ENCODE data around the gene TMEM129.

The TMEM129 gene

DNA sequence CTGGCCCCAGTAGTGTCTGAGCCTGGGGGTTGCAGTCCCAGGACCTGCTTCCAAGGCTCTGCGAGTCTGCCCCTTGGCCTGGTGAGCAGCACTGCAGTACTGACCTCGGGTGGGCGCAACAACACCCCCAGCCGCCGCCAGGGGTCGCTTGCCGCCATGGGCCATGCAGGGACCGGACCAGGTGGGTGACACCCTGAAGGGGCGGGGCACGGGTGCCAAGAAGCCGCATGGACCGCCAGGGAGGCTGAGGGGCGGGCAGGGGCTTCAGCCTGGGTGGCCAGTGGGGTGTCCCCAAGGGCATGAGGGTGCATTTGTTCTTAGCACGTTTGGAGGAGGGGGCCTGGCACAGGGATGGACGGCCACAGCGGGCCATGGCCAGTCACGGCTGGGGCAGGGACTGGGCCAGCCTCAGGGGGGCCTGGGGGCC lies 25.2 kb upstream of the TMEM129 start (continued):
- TF ChIP-seq GFI1B (tag by site-specific recombination; IDR thresholded peaks at IDR 0.05) = no peak
- TF ChIP-seq, protein P1, sequence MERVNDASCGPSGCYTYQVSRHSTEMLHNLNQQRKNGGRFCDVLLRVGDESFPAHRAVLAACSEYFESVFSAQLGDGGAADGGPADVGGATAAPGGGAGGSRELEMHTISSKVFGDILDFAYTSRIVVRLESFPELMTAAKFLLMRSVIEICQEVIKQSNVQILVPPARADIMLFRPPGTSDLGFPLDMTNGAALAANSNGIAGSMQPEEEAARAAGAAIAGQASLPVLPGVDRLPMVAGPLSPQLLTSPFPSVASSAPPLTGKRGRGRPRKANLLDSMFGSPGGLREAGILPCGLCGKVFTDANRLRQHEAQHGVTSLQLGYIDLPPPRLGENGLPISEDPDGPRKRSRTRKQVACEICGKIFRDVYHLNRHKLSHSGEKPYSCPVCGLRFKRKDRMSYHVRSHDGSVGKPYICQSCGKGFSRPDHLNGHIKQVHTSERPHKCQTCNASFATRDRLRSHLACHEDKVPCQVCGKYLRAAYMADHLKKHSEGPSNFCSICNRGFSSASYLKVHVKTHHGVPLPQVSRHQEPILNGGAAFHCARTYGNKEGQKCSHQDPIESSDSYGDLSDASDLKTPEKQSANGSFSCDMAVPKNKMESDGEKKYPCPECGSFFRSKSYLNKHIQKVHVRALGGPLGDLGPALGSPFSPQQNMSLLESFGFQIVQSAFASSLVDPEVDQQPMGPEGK (tag by site-specific recombination; IDR thresholded peaks at IDR 0.05) = peak; percentile 49
- TF ChIP-seq GLIS1 (tag by site-specific recombination; IDR thresholded peaks at IDR 0.05) = 0 out of 2 replicates have a peak, but pooled peaks have one; percentile 31
- TF ChIP-seq ZBTB7A (tag by site-specific recombination; IDR thresholded peaks at IDR 0.05; ENCODE audit: low read depth) = no peak
- TF ChIP-seq, protein P2, sequence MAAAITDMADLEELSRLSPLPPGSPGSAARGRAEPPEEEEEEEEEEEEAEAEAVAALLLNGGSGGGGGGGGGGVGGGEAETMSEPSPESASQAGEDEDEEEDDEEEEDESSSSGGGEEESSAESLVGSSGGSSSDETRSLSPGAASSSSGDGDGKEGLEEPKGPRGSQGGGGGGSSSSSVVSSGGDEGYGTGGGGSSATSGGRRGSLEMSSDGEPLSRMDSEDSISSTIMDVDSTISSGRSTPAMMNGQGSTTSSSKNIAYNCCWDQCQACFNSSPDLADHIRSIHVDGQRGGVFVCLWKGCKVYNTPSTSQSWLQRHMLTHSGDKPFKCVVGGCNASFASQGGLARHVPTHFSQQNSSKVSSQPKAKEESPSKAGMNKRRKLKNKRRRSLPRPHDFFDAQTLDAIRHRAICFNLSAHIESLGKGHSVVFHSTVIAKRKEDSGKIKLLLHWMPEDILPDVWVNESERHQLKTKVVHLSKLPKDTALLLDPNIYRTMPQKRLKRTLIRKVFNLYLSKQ (tag by site-specific recombination; IDR thresholded peaks at IDR 0.05; ENCODE audit: borderline replicate concordance) = no peak
- TF ChIP-seq ZNF791 (tag by site-specific recombination; IDR thresholded peaks at IDR 0.05) = no peak
- no peak for TF ChIP-seq ZNF473 (tag by site-specific recombination; IDR thresholded peaks at IDR 0.05)
- TF ChIP-seq, protein P3, sequence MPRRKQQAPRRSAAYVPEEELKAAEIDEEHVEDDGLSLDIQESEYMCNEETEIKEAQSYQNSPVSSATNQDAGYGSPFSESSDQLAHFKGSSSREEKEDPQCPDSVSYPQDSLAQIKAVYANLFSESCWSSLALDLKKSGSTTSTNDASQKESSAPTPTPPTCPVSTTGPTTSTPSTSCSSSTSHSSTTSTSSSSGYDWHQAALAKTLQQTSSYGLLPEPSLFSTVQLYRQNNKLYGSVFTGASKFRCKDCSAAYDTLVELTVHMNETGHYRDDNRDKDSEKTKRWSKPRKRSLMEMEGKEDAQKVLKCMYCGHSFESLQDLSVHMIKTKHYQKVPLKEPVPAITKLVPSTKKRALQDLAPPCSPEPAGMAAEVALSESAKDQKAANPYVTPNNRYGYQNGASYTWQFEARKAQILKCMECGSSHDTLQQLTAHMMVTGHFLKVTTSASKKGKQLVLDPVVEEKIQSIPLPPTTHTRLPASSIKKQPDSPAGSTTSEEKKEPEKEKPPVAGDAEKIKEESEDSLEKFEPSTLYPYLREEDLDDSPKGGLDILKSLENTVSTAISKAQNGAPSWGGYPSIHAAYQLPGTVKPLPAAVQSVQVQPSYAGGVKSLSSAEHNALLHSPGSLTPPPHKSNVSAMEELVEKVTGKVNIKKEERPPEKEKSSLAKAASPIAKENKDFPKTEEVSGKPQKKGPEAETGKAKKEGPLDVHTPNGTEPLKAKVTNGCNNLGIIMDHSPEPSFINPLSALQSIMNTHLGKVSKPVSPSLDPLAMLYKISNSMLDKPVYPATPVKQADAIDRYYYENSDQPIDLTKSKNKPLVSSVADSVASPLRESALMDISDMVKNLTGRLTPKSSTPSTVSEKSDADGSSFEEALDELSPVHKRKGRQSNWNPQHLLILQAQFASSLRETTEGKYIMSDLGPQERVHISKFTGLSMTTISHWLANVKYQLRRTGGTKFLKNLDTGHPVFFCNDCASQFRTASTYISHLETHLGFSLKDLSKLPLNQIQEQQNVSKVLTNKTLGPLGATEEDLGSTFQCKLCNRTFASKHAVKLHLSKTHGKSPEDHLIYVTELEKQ (tag by site-specific recombination; IDR thresholded peaks at IDR 0.05; ENCODE audit: borderline replicate concordance) = no peak
- TF ChIP-seq, protein P4, sequence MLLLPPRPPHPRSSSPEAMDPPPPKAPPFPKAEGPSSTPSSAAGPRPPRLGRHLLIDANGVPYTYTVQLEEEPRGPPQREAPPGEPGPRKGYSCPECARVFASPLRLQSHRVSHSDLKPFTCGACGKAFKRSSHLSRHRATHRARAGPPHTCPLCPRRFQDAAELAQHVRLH (tag by site-specific recombination; IDR thresholded peaks at IDR 0.05) = no peak
- TF ChIP-seq ZNF202 (tag by site-specific recombination; IDR thresholded peaks at IDR 0.05; ENCODE audit: borderline replicate concordance) = no peak
- no peak for TF ChIP-seq ZNF184 (tag by site-specific recombination; IDR thresholded peaks at IDR 0.05)
- TF ChIP-seq ZNF174 (tag by site-specific recombination; IDR thresholded peaks at IDR 0.05) = no peak
- TF ChIP-seq ZNF544 (tag by site-specific recombination; IDR thresholded peaks at IDR 0.05) = no peak
- TF ChIP-seq HOXA7 (CRISPR knock-in tag; IDR thresholded peaks at IDR 0.05; ENCODE audit: borderline replicate concordance) = no peak
- TF ChIP-seq ZNF433 (tag by site-specific recombination; IDR thresholded peaks at IDR 0.05; ENCODE audit: low read depth) = no peak
- TF ChIP-seq ZNF404 (tag by site-specific recombination; IDR thresholded peaks at IDR 0.05) = no peak
- TF ChIP-seq ZNF561 (tag by site-specific recombination; IDR thresholded peaks at IDR 0.05; ENCODE audit: borderline replicate concordance) = peak; percentile 84
- TF ChIP-seq ZNF677 (tag by site-specific recombination; IDR thresholded peaks at IDR 0.05) = no peak
- TF ChIP-seq ZNF843 (tag by site-specific recombination; IDR thresholded peaks at IDR 0.05) = no peak
- no peak for TF ChIP-seq OSR2 (tag by site-specific recombination; IDR thresholded peaks at IDR 0.05)
- no peak for TF ChIP-seq ZNF626 (tag by site-specific recombination; IDR thresholded peaks at IDR 0.05)
- TF ChIP-seq, protein P5, sequence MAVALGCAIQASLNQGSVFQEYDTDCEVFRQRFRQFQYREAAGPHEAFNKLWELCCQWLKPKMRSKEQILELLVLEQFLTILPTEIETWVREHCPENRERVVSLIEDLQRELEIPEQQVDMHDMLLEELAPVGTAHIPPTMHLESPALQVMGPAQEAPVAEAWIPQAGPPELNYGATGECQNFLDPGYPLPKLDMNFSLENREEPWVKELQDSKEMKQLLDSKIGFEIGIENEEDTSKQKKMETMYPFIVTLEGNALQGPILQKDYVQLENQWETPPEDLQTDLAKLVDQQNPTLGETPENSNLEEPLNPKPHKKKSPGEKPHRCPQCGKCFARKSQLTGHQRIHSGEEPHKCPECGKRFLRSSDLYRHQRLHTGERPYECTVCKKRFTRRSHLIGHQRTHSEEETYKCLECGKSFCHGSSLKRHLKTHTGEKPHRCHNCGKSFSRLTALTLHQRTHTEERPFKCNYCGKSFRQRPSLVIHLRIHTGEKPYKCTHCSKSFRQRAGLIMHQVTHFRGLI (tag by site-specific recombination; IDR thresholded peaks at IDR 0.05) = no peak
- no peak for TF ChIP-seq ZNF155 (tag by site-specific recombination; IDR thresholded peaks at IDR 0.05)
- no peak for TF ChIP-seq REPIN1 (tag by site-specific recombination; IDR thresholded peaks at IDR 0.05; ENCODE audit: low read depth)
- TF ChIP-seq ZNF239 (tag by site-specific recombination; IDR thresholded peaks at IDR 0.05) = no peak
- no peak; the same call in 1 of the 2 replicates for TF ChIP-seq KLF1 (tag by site-specific recombination; IDR thresholded peaks at IDR 0.05)
- TF ChIP-seq EGR2 (tag by site-specific recombination; IDR thresholded peaks at IDR 0.05; ENCODE audit: low read depth) = peak; percentile 26; the same call in 1 of the 2 replicates
- TF ChIP-seq, protein P6, sequence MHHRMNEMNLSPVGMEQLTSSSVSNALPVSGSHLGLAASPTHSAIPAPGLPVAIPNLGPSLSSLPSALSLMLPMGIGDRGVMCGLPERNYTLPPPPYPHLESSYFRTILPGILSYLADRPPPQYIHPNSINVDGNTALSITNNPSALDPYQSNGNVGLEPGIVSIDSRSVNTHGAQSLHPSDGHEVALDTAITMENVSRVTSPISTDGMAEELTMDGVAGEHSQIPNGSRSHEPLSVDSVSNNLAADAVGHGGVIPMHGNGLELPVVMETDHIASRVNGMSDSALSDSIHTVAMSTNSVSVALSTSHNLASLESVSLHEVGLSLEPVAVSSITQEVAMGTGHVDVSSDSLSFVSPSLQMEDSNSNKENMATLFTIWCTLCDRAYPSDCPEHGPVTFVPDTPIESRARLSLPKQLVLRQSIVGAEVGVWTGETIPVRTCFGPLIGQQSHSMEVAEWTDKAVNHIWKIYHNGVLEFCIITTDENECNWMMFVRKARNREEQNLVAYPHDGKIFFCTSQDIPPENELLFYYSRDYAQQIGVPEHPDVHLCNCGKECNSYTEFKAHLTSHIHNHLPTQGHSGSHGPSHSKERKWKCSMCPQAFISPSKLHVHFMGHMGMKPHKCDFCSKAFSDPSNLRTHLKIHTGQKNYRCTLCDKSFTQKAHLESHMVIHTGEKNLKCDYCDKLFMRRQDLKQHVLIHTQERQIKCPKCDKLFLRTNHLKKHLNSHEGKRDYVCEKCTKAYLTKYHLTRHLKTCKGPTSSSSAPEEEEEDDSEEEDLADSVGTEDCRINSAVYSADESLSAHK (tag by site-specific recombination; IDR thresholded peaks at IDR 0.05) = no peak
